Neutrophil (primary cell): ENCODE data around the gene ACP5.
"Not testable (repeated sequence)": the region's sequence is repeated elsewhere in the genome, so short reads cannot be mapped to it uniquely, and the experiment has no call there.

ENCODE experiments used
- H3K27ac ChIP-seq: fragments of 200-600 bp; sonication (generic); 2 replicates; pipeline ENCODE4 v1.5.1; 2016; ENCODE audit warnings: mild to moderate bottlenecking, moderate library complexity
- H3K27me3 ChIP-seq: fragments of 200-600 bp; sonication (generic); 2 replicates; pipeline ENCODE4 v1.6.0; 2016; ENCODE audit warnings: mild to moderate bottlenecking
- H3K36me3 ChIP-seq: fragments of 200-600 bp; sonication (generic); 2 replicates; pipeline ENCODE4 v1.5.1; 2017
- H3K4me1 ChIP-seq, 2 experiments: fragments of 200-600 bp in 1 of 2; sonication (generic) in 1 of 2; 1 replicate in 1 of 2; 2 replicates in 1 of 2; pipeline versions ENCODE4 v1.5.1 to v1.6.1; 2013 to 2016; ENCODE audit warnings: low read depth in 1 of 2, low read length in 1 of 2, mild to moderate bottlenecking in 1 of 2, moderate library complexity in 1 of 2; ENCODE audit not compliant: control insufficient read depth in 1 of 2, insufficient read depth in 1 of 2
- H3K4me3 ChIP-seq, 2 experiments: fragments of 200-600 bp in 1 of 2; sonication (generic) in 1 of 2; 1 replicate in 1 of 2; 2 replicates in 1 of 2; pipeline ENCODE4 v1.5.1; 2013 to 2016; ENCODE audit warnings: low read depth in 1 of 2, low read length in 1 of 2, mild to moderate bottlenecking in 1 of 2, moderate library complexity in 1 of 2
- H3K9me3 ChIP-seq: fragments of 200-600 bp; sonication (generic); 2 replicates; pipeline ENCODE4 v1.5.1; 2016
- TF ChIP-seq, protein P1 (sequence below): fragments of 200-600 bp; sonication (generic); IDR thresholded peaks from 2 replicates; pipeline ENCODE4 v1.5.1; 2016; ENCODE audit warnings: antibody characterized with exemption

ACP5 gene

GRCh38 chr19:11577451-11578257 lies at the start of gene ACP5:
ACP5 (minus strand) TSS chr19:11577645; CDS start chr19:11577317, 328 bp downstream.
- Histone ChIP-seq H3K4me1 (peaks cover 11 to 12% of the 10 kb centered on the region in 2 experiments), H3K4me3 (peak within 1 kb of the TSS; percentile 50 to 66), H3K27ac (peak within 1 kb of the TSS; percentile 23), H3K27me3 (peaks cover 38% of the 10 kb centered on the region), H3K9me3 (no peaks in the 10 kb centered on the region), H3K36me3 (no peaks in the 10 kb centered on the region)
- TF ChIP-seq, protein P1, sequence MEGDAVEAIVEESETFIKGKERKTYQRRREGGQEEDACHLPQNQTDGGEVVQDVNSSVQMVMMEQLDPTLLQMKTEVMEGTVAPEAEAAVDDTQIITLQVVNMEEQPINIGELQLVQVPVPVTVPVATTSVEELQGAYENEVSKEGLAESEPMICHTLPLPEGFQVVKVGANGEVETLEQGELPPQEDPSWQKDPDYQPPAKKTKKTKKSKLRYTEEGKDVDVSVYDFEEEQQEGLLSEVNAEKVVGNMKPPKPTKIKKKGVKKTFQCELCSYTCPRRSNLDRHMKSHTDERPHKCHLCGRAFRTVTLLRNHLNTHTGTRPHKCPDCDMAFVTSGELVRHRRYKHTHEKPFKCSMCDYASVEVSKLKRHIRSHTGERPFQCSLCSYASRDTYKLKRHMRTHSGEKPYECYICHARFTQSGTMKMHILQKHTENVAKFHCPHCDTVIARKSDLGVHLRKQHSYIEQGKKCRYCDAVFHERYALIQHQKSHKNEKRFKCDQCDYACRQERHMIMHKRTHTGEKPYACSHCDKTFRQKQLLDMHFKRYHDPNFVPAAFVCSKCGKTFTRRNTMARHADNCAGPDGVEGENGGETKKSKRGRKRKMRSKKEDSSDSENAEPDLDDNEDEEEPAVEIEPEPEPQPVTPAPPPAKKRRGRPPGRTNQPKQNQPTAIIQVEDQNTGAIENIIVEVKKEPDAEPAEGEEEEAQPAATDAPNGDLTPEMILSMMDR, result no peak

- TF ChIP-seq, protein P1, result no peak
- Histone ChIP-seq H3K9me3 (no peaks in the 10 kb centered on the region), H3K4me1 (no peaks in the 10 kb centered on the region), H3K27ac (no peak overlapping the region), H3K36me3 (no peaks in the 10 kb centered on the region), H3K27me3 (peaks cover 42% of the 10 kb centered on the region), H3K4me3 (no peak overlapping the region)
Observed at GRCh38 chr19:11626252-11626651, 48.8 kb upstream of the ACP5 start.

- Histone ChIP-seq H3K9me3 (no peaks in the 10 kb centered on the region), H3K27ac (no peak overlapping the region), H3K4me1 (no peaks in the 10 kb centered on the region), H3K27me3 (peaks cover 42% of the 10 kb centered on the region), H3K4me3 (no peak overlapping the region), H3K36me3 (peaks cover 17% of the 10 kb centered on the region)
- TF ChIP-seq, protein P1, result no peak
Observed at GRCh38 chr19:11624069-11624463, 46.6 kb upstream of the ACP5 start.

DNA sequence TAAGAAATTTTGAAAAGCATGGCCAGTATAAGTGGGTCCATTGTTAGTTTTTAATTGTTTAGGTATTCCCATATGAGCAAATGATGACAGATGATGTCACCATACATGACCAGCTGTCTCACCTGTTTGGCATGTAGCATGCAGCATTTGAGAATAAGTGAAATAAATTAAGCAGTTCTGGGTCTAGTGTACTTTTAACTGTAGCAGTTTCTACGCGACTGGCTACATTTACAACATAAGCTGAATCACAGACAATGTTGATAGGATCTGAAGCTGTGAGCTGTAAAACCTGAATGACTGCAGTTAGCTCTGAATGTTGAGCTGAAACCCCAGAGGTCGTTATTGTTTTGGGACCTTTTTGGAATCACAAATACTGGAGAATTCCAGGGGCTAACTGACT lies 45.0 kb upstream of the ACP5 start:
- H3K4me3 ChIP-seq, H3K4me1 ChIP-seq, H3K27ac ChIP-seq: not testable (repeated sequence)
- Histone ChIP-seq H3K9me3 (peaks cover 11% of the 10 kb centered on the region), H3K36me3 (peaks cover 18% of the 10 kb centered on the region), H3K27me3 (peaks cover 42% of the 10 kb centered on the region)

GRCh38 chr19:11620553-11620952 lies 43.1 kb upstream of the ACP5 start:
- peaks cover 37% of the 10 kb centered on the region for H3K36me3 ChIP-seq

More at GRCh38 chr19:11620553-11620952, 43.1 kb upstream of the ACP5 start:
- Histone ChIP-seq H3K27ac (no peak overlapping the region), H3K27me3 (peaks cover 29% of the 10 kb centered on the region), H3K4me1 (no peaks in the 10 kb centered on the region), H3K9me3 (peaks cover 25% of the 10 kb centered on the region), H3K4me3 (no peak overlapping the region)
- TF ChIP-seq, protein P1, result no peak
